ENCODE data around the gene ASXL1. TPM values are rescaled to one million over a fixed set of nuclear protein-coding genes. Genes with fewer than 3 reads are reported as not detected.
A peak's percentile ranks its signal among the peaks of the same experiment; 100 is the strongest.

ASXL1 gene
- total and polyA plus RNA-seq, 10 of the 15 experiments (the other 5 are each of a cell fraction or from before 2014, with no cell fraction given): 11.0 to 87.6 (median 56.8) TPM

DNA sequence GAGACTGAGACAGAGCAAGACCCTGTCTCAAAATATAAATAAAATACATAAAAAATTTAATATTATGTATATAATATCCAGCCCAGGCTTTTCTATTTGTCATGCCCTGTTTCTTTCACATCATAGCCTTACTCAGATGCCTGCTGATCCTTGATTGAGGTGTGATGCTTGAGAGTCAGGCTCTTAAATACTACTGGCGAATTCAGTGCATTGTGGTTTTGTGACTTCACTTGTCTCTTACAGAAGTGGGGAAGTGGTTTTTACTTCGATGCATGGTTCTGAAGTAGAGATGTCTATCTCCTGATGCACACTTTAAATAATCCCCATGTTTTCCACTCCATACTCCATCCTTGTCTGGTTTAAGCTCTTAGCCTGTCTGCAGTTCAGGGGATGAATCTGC lies 29.1 kb downstream of the ASXL1 start:
- no TSS peak for BruUV-seq (replicated peaks)
- no peak for FAIRE-seq
- ChIA-PET POLR2A (interaction anchor here (0.6 kb wide), 1 partner anchor 28 kb away, joined by 4 read pairs; no protein-coding TSS in a partner anchor), CTCF (no interaction called here), RAD21 (ENCODE audit: unreplicated experiment) (no interaction called here), SMC1A (ENCODE audit: uncharacterized antibody, unreplicated experiment) (no interaction called here)
- Histone ChIP-seq H3K4me3 (no peak overlapping the region), H4K20me1 (ENCODE audit: control insufficient read depth, insufficient read depth) (no peaks in the 10 kb centered on the region), H3K9me3 (replicated peaks; ENCODE audit: control insufficient read depth, insufficient read depth, low read length) (no peaks in the 10 kb centered on the region), H3K27me3 (replicated peaks in 1 of 2; ENCODE audit: control insufficient read depth in 2 of 2, insufficient read depth in 2 of 2, low read length in 1 of 2) (no peaks in the 10 kb centered on the region), H3K4me2 (ENCODE audit: control insufficient read depth, insufficient read depth) (no peak overlapping the region), H3K4me1 (ENCODE audit: control insufficient read depth, insufficient read depth, low read length) (no peaks in the 10 kb centered on the region), H3K27ac (ENCODE audit: control insufficient read depth, insufficient read depth) (no peak overlapping the region), H2AFZ (ENCODE audit: control insufficient read depth, low read depth, low read length) (no peak overlapping the region), H3K36me3 (ENCODE audit: control insufficient read depth in 2 of 2, insufficient read depth in 2 of 2, low read length in 1 of 2) (peaks cover 0 to 10% of the 10 kb centered on the region in 2 experiments; a peak in 1 of 4 replicates), H3K79me2 (ENCODE audit: control insufficient read depth, insufficient read depth, low read length) (peaks cover 6% of the 10 kb centered on the region; the same call in 1 of the 2 replicates), H3K9ac (ENCODE audit: control insufficient read depth, insufficient read depth, low read length) (no peak overlapping the region)
- in situ Hi-C loops (cut with MboI): no loop called here
- no peak for DNase-seq (ENCODE audit: low read depth, low spot score)
- intact Hi-C loops (cut with micrococcal nuclease; ENCODE audit: unreplicated experiment): no loop called here
- WGBS (ENCODE audit: insufficient coverage, insufficient replicate concordance, low lambda C conversion rate, missing lambda C conversion rate): 4% methylated on average over 2 of the region's 2 CpGs
- peak; percentile 53; the same call in 2 of the 3 replicates for ATAC-seq
- TF ChIP-seq RFX5 (IDR thresholded peaks at IDR 0.05; ENCODE audit: low read depth, low read length) (peak; percentile 50; the same call in 1 of the 2 replicates), MEF2B (IDR thresholded peaks at IDR 0.05; ENCODE audit: partially characterized antibody, poor library complexity, severe bottlenecking) (no peak), RUNX3 (IDR thresholded peaks at IDR 0.05; ENCODE audit: low read length) (peak; percentile 78), ASH2L (IDR thresholded peaks at IDR 0.05; ENCODE audit: borderline replicate concordance, low read depth) (no peak), BCL11A (IDR thresholded peaks at IDR 0.05; ENCODE audit: low read depth, low read length) (no peak), SPI1 (IDR thresholded peaks at IDR 0.05; ENCODE audit: borderline replicate concordance, insufficient read depth, low read depth, low read length) (peak; percentile 61; the same call in 1 of the 2 replicates), JUND (IDR thresholded peaks at IDR 0.05; ENCODE audit: low read depth, low read length) (no peak), BRCA1 (IDR thresholded peaks at IDR 0.05; ENCODE audit: low read depth, low read length) (no peak), CREM (IDR thresholded peaks at IDR 0.05; ENCODE audit: low read depth) (no peak), MXI1 (IDR thresholded peaks at IDR 0.05; ENCODE audit: low read depth, low read length) (no peak), SUZ12 (IDR thresholded peaks at IDR 0.05; ENCODE audit: unreplicated experiment) (no peak), PAX8 (IDR thresholded peaks at IDR 0.05) (no peak), SIX5 (IDR thresholded peaks at IDR 0.05; ENCODE audit: low read depth, low read length, severe bottlenecking) (no peak), TCF3 (IDR thresholded peaks at IDR 0.05; ENCODE audit: borderline replicate concordance, insufficient read depth, low read depth, low read length) (no peak)
- TF ChIP-seq, protein P1, sequence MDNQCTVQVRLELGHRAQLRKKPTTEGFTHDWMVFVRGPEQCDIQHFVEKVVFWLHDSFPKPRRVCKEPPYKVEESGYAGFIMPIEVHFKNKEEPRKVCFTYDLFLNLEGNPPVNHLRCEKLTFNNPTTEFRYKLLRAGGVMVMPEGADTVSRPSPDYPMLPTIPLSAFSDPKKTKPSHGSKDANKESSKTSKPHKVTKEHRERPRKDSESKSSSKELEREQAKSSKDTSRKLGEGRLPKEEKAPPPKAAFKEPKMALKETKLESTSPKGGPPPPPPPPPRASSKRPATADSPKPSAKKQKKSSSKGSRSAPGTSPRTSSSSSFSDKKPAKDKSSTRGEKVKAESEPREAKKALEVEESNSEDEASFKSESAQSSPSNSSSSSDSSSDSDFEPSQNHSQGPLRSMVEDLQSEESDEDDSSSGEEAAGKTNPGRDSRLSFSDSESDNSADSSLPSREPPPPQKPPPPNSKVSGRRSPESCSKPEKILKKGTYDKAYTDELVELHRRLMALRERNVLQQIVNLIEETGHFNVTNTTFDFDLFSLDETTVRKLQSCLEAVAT (IDR thresholded peaks at IDR 0.05): no peak
- TF ChIP-seq, protein P2, sequence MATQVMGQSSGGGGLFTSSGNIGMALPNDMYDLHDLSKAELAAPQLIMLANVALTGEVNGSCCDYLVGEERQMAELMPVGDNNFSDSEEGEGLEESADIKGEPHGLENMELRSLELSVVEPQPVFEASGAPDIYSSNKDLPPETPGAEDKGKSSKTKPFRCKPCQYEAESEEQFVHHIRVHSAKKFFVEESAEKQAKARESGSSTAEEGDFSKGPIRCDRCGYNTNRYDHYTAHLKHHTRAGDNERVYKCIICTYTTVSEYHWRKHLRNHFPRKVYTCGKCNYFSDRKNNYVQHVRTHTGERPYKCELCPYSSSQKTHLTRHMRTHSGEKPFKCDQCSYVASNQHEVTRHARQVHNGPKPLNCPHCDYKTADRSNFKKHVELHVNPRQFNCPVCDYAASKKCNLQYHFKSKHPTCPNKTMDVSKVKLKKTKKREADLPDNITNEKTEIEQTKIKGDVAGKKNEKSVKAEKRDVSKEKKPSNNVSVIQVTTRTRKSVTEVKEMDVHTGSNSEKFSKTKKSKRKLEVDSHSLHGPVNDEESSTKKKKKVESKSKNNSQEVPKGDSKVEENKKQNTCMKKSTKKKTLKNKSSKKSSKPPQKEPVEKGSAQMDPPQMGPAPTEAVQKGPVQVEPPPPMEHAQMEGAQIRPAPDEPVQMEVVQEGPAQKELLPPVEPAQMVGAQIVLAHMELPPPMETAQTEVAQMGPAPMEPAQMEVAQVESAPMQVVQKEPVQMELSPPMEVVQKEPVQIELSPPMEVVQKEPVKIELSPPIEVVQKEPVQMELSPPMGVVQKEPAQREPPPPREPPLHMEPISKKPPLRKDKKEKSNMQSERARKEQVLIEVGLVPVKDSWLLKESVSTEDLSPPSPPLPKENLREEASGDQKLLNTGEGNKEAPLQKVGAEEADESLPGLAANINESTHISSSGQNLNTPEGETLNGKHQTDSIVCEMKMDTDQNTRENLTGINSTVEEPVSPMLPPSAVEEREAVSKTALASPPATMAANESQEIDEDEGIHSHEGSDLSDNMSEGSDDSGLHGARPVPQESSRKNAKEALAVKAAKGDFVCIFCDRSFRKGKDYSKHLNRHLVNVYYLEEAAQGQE (IDR thresholded peaks at IDR 0.05; ENCODE audit: low read depth, low read length): no peak
- TF ChIP-seq, protein P3, sequence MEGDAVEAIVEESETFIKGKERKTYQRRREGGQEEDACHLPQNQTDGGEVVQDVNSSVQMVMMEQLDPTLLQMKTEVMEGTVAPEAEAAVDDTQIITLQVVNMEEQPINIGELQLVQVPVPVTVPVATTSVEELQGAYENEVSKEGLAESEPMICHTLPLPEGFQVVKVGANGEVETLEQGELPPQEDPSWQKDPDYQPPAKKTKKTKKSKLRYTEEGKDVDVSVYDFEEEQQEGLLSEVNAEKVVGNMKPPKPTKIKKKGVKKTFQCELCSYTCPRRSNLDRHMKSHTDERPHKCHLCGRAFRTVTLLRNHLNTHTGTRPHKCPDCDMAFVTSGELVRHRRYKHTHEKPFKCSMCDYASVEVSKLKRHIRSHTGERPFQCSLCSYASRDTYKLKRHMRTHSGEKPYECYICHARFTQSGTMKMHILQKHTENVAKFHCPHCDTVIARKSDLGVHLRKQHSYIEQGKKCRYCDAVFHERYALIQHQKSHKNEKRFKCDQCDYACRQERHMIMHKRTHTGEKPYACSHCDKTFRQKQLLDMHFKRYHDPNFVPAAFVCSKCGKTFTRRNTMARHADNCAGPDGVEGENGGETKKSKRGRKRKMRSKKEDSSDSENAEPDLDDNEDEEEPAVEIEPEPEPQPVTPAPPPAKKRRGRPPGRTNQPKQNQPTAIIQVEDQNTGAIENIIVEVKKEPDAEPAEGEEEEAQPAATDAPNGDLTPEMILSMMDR (IDR thresholded peaks at IDR 0.05 in 2 of 3, conservative IDR thresholded peaks at IDR 0.05 in 1 of 3; ENCODE audit: control insufficient read depth in 2 of 3, extremely low read depth in 1 of 3, insufficient read depth in 1 of 3, low read depth in 3 of 3, low read length in 3 of 3): no peak
